Coronary artery (tissue), 2 donors: Measurements from ENCODE around the gene CFAP77.

Source experiments
- DNase-seq: peaks from one replicate; pipeline ENCODE4 v3.0.0-alpha.2; 2017; ENCODE audit warnings: low spot score
- H3K27ac ChIP-seq, 2 donors: fragments of 200-600 bp; sonication (generic); one replicate each; pipeline ENCODE4 v1.5.1; 2016 to 2019
- H3K4me3 ChIP-seq: fragments of 200-600 bp; sonication (generic); 2 replicates; pipeline ENCODE4 v1.5.1; 2016; ENCODE audit warnings: mild to moderate bottlenecking, moderate library complexity
- TF ChIP-seq, protein P1 (sequence below): fragments of 200-600 bp; sonication (generic); IDR thresholded peaks from one replicate; pipeline ENCODE4 v1.5.1; 2019; ENCODE audit warnings: antibody characterized with exemption

CFAP77 gene

DNA sequence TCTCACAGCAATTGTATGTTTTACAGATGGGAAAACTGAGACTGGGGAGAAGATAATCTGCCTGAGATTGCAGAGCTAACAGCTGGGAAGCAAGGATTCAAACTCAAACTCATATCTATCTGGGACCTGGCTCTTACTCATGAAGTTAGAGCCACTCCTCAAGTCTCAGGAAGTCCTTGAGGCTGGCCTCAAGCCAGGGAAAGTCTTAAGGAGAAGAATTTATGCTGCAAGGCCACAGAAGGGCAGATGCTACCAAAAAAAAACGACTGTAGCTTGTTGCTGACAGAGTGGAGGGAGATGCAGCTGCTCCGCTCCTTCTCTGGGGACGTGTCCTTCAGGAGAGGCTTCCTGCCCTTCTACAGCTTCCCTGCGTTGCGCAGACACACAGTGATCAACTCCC lies 212.1 kb downstream of the CFAP77 start:
- TF ChIP-seq, protein P1, sequence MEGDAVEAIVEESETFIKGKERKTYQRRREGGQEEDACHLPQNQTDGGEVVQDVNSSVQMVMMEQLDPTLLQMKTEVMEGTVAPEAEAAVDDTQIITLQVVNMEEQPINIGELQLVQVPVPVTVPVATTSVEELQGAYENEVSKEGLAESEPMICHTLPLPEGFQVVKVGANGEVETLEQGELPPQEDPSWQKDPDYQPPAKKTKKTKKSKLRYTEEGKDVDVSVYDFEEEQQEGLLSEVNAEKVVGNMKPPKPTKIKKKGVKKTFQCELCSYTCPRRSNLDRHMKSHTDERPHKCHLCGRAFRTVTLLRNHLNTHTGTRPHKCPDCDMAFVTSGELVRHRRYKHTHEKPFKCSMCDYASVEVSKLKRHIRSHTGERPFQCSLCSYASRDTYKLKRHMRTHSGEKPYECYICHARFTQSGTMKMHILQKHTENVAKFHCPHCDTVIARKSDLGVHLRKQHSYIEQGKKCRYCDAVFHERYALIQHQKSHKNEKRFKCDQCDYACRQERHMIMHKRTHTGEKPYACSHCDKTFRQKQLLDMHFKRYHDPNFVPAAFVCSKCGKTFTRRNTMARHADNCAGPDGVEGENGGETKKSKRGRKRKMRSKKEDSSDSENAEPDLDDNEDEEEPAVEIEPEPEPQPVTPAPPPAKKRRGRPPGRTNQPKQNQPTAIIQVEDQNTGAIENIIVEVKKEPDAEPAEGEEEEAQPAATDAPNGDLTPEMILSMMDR: no peak
- no peak overlapping the region for H3K27ac ChIP-seq
- H3K4me3 ChIP-seq: no peak overlapping the region
- DNase-seq: no peak
